ENCODE data around the gene LCE3B. TPM values are rescaled to one million over a fixed set of nuclear protein-coding genes. Genes with fewer than 3 reads are reported as not detected.

The LCE3B gene
- total RNA-seq, 3 donors from 2014 or later, result not detected

DNA sequence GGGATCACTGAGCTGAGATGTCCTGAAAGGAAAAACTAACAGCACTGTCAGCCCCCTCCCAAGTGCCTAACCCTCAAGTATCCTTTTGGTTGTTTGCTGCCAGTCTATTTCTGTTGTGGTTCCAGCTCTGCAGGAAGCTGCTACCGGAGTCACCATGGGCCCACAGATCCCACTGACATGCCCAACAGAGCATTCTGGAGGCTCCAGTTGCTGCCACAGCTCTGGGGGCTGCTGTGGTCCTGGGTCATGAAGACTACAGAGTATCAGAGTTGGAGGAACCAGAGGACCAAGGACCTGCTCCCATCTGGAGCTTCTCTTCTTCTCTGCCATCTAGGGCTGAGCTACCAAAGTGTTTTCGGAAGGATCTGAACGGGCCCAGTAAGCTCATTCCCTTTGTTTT, 8.4 kb downstream of the LCE3B start:
- Histone ChIP-seq H3K27me3 (peaks cover 0 to 4% of the 10 kb centered on the region in 2 donors), H3K27ac (no peak overlapping the region), H3K4me1 (no peaks in the 10 kb centered on the region), H3K4me3 (no peak overlapping the region), H3K9me3 (peaks cover 5 to 24% of the 10 kb centered on the region in 2 donors), H3K36me3 (no peaks in the 10 kb centered on the region)
- TF ChIP-seq, protein P1, sequence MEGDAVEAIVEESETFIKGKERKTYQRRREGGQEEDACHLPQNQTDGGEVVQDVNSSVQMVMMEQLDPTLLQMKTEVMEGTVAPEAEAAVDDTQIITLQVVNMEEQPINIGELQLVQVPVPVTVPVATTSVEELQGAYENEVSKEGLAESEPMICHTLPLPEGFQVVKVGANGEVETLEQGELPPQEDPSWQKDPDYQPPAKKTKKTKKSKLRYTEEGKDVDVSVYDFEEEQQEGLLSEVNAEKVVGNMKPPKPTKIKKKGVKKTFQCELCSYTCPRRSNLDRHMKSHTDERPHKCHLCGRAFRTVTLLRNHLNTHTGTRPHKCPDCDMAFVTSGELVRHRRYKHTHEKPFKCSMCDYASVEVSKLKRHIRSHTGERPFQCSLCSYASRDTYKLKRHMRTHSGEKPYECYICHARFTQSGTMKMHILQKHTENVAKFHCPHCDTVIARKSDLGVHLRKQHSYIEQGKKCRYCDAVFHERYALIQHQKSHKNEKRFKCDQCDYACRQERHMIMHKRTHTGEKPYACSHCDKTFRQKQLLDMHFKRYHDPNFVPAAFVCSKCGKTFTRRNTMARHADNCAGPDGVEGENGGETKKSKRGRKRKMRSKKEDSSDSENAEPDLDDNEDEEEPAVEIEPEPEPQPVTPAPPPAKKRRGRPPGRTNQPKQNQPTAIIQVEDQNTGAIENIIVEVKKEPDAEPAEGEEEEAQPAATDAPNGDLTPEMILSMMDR (IDR thresholded peaks at IDR 0.05), result no peak
- TF ChIP-seq POLR2AphosphoS5 (IDR thresholded peaks at IDR 0.05), result no peak
- TF ChIP-seq POLR2A (IDR thresholded peaks at IDR 0.05), result no peak
- intact Hi-C loops (cut with DNase I; ENCODE audit: low total_unique reads), result no loop called here
- DNase-seq (ENCODE audit: low spot score in 2 of 2), result no peak

DNA sequence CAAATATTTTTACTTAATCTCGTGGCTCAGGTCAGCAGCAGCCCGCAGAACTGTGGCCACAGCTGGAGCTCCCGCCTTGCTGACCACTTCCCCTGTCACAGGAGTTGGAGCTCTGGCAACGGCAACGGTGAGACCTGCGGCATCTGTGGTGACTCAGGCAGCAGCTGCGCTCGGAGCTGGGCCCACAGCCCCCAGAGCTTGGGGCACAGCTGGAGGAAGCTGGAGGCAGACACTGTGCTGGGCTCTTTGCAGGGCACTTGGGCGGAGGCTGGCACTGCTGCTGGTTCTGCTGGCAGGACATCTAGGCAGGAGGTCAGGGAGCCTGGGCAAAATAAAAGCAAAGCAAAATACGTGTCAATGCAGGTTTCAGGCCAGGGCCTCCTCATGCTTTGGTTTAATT, 9.2 kb downstream of the LCE3B start, which contains the start of gene LCE3A:
Gene LCE3A (minus strand): TSS at position 301 of the 400 bp plus-strand sequence. CDS start 0 bp downstream, at position 301.
- Histone ChIP-seq H3K4me3 (no peak within 1 kb of the TSS), H3K9me3 (peaks cover 5 to 19% of the 10 kb centered on the region in 2 donors), H3K27ac (no peak within 1 kb of the TSS), H3K36me3 (no peaks in the 10 kb centered on the region), H3K27me3 (peaks cover 0 to 4% of the 10 kb centered on the region in 2 donors), H3K4me1 (no peaks in the 10 kb centered on the region)
- no peak for DNase-seq (ENCODE audit: low spot score in 2 of 2)
- TF ChIP-seq POLR2AphosphoS5 (IDR thresholded peaks at IDR 0.05) (no peak), POLR2A (IDR thresholded peaks at IDR 0.05) (no peak)
- TF ChIP-seq, protein P1 (IDR thresholded peaks at IDR 0.05), result no peak
- intact Hi-C loops (cut with DNase I; ENCODE audit: low total_unique reads), result no loop called here

DNA sequence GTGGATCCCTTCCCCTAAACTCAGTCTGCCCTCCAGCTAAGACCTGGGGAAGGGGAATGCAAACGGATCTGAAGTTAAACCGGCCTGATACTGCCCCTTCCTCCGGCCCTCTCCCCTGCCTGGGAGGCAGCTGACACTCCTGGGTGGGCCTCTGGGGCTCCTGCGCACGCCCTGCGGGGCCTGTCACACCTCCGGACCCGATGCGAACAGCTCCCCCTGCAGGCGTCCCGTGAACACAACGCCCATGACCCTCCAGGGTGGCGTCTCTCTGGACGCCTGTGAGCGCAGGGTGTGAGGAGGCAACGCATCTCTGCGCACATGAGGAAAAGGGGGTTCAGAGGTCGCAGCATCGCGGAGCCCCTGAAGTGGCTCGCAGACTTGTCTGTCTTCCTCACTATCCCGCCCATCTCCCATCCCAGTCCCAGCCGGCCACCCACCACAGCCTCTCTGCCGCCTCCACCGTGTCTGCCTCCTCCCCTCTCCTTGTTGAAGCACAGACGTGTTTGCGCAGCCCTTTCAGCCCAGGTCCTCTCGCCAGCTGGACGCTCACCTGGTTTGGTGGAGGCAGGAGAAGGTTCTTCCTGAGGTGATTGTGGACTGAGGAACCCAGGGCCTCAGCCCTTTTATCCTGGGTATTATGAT, 9.7 kb downstream of the LCE3B start:
- H3K36me3 ChIP-seq, result no peaks in the 10 kb centered on the region
- peaks cover 4 to 15% of the 10 kb centered on the region in 2 donors for H3K9me3 ChIP-seq
- H3K4me1 ChIP-seq, result no peaks in the 10 kb centered on the region
- H3K27ac ChIP-seq, result no peak overlapping the region
- H3K4me3 ChIP-seq, result no peak overlapping the region
- peaks cover 0 to 4% of the 10 kb centered on the region in 2 donors for H3K27me3 ChIP-seq
- TF ChIP-seq POLR2A (IDR thresholded peaks at IDR 0.05) (no peak), POLR2AphosphoS5 (IDR thresholded peaks at IDR 0.05) (no peak)
- TF ChIP-seq, protein P1 (IDR thresholded peaks at IDR 0.05), result no peak
- intact Hi-C loops (cut with DNase I; ENCODE audit: low total_unique reads), result no loop called here
- DNase-seq (ENCODE audit: low spot score in 2 of 2), result no peak

DNA sequence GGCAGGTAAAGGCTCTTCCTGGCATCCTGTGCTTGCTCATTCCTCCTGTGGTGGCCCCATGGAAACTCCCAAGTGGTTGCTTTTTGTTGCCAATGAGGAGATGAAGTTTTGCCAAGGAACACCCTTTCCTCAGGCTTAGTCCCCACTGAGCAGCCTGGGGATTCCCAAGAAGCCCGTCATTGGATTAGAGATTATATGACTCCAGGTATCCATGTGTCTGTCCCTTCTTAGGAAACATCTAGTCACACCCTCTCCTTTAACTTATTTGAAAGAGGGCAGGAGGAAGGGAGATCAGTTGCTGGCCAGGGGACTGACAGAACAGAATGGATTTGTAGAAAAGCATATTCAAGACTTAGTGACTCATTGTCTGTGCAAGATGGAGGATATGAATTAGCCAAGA, 13.1 kb downstream of the LCE3B start:
- H3K9me3 ChIP-seq, result peaks cover 4 to 10% of the 10 kb centered on the region in 2 donors
- no peaks in the 10 kb centered on the region for H3K36me3 ChIP-seq
- H3K27ac ChIP-seq, result no peak overlapping the region
- H3K4me1 ChIP-seq, result no peaks in the 10 kb centered on the region
- intact Hi-C loops (cut with DNase I; ENCODE audit: low total_unique reads), result no loop called here
- H3K27me3 ChIP-seq, result peaks cover 0 to 4% of the 10 kb centered on the region in 2 donors
- H3K4me3 ChIP-seq, result no peak overlapping the region
- no peak for DNase-seq (ENCODE audit: low spot score in 2 of 2)
- TF ChIP-seq, protein P1 (IDR thresholded peaks at IDR 0.05), result no peak
- no peak for TF ChIP-seq POLR2AphosphoS5 (IDR thresholded peaks at IDR 0.05)
- no peak for TF ChIP-seq POLR2A (IDR thresholded peaks at IDR 0.05)

DNA sequence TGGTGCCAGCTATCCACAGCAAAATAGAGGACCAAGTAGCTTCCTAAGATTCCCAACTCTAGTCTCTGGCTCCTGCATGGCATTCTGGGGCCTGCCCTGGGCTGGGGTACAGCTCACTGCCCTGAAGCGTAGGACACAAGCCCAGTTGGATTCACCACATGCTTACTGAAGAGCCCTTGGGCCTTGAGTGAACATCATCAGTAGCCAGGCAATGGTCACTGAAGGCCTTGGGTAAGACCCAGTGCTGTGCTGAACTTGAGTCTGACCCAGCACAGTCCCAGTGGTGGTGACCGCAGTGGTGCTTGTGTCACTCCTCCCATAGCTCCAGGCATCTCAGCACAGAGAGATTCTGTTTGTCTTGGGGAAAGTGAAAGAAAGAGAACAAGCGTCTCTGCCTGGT, 17.0 kb downstream of the LCE3B start:
- no peak overlapping the region for H3K4me3 ChIP-seq
- intact Hi-C loops (cut with DNase I; ENCODE audit: low total_unique reads), result no loop called here
- H3K27me3 ChIP-seq, result no peaks in the 10 kb centered on the region
- peaks cover 4 to 10% of the 10 kb centered on the region in 2 donors for H3K9me3 ChIP-seq
- TF ChIP-seq POLR2A (IDR thresholded peaks at IDR 0.05), result no peak
- TF ChIP-seq POLR2AphosphoS5 (IDR thresholded peaks at IDR 0.05), result no peak
- TF ChIP-seq, protein P1 (IDR thresholded peaks at IDR 0.05), result no peak
- no peak for DNase-seq (ENCODE audit: low spot score in 2 of 2)
- H3K4me1 ChIP-seq, result no peaks in the 10 kb centered on the region
- no peaks in the 10 kb centered on the region for H3K36me3 ChIP-seq
- H3K27ac ChIP-seq, result no peak overlapping the region
